ENCODE data around the gene PLVAP.

DNA sequence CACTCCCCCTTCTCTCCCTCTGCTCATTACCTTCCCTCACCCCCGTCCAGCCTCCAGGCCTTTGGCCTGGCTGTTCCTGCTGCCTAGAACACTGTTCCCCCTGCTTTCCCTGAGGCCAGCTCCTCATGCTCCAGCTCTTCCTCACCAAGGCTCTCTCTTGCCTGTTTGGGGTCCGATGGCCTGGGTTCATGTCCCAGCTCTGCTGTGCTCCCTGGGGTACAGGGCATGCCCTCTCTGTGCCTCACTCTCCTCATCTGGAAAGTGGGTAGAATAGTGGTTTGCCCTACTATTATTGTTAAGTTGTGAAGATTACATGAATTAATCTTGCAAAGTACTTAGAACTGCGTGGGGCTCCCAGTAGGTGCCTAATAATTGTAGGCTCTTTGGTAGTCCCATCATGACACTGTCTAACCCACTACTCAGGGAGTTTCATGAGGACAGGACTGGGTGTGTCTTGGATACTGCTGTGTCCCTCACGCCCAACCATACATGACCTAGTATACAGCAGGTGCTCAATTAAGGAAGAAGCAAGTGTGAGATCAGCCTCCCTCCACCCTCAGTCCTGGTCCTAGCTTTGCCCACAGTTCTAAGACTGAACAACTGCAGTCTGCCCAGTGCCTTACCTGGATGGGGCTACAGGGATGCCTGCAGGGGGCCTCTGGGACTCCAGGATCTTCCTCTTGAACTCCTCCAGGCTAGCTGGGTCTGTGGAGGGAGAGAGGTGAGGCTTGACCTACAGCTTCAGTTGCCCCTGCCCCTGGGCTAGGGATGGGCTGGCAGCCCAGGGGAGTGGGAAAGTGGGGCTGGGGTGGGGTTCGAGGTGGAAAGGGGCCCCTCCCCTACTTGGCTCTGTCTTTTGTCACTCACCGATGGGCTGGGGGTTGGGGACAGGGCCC, 17.0 kb downstream of the PLVAP start:
- TF ChIP-seq POLR2A (IDR thresholded peaks at IDR 0.05): no peak
- TF ChIP-seq, protein P1, sequence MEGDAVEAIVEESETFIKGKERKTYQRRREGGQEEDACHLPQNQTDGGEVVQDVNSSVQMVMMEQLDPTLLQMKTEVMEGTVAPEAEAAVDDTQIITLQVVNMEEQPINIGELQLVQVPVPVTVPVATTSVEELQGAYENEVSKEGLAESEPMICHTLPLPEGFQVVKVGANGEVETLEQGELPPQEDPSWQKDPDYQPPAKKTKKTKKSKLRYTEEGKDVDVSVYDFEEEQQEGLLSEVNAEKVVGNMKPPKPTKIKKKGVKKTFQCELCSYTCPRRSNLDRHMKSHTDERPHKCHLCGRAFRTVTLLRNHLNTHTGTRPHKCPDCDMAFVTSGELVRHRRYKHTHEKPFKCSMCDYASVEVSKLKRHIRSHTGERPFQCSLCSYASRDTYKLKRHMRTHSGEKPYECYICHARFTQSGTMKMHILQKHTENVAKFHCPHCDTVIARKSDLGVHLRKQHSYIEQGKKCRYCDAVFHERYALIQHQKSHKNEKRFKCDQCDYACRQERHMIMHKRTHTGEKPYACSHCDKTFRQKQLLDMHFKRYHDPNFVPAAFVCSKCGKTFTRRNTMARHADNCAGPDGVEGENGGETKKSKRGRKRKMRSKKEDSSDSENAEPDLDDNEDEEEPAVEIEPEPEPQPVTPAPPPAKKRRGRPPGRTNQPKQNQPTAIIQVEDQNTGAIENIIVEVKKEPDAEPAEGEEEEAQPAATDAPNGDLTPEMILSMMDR (IDR thresholded peaks at IDR 0.05): no peak
- TF ChIP-seq POLR2AphosphoS5 (IDR thresholded peaks at IDR 0.05): no peak

Data from stomach (tissue), 4 donors.